OCI-LY1 (cell line): ENCODE data around the gene CIB1.

Experiments used
- H2AFZ ChIP-seq: fragments of 200-600 bp; sonication (generic), shearing (Covaris generic); 2 replicates; pipeline ENCODE4 v1.6.0; 2014; ENCODE audit warnings: antibody characterized with exemption, mild to moderate bottlenecking, low read length
- H3F3A ChIP-seq: fragments of 200-600 bp; sonication (generic), shearing (Covaris generic); 2 replicates; pipeline ENCODE4 v1.6.0; 2014; ENCODE audit warnings: mild to moderate bottlenecking, antibody characterized with exemption, low read length, moderate library complexity; ENCODE audit not compliant: insufficient read depth
- H3K27ac ChIP-seq: fragments of 200-600 bp; sonication (generic); 2 replicates; pipeline ENCODE4 v1.5.1; 2014; ENCODE audit warnings: low read length, mixed run types, mild to moderate bottlenecking, low read depth; ENCODE audit not compliant: poor library complexity, severe bottlenecking
- H3K27me3 ChIP-seq: fragments of 200-600 bp; sonication (generic); 2 replicates; pipeline ENCODE4 v1.6.0; 2014; ENCODE audit warnings: antibody characterized with exemption, mild to moderate bottlenecking, low read length, moderate library complexity; ENCODE audit not compliant: insufficient read depth
- H3K36me3 ChIP-seq: fragments of 200-600 bp; sonication (generic); 2 replicates; pipeline ENCODE4 v1.6.1; 2014; ENCODE audit warnings: mild to moderate bottlenecking, antibody characterized with exemption, low read length, moderate library complexity, mixed read lengths; ENCODE audit not compliant: insufficient read depth
- H3K4me1 ChIP-seq: fragments of 200-600 bp; sonication (generic); 2 replicates; pipeline ENCODE4 v1.5.1; 2014; ENCODE audit warnings: mild to moderate bottlenecking, low read length, moderate library complexity; ENCODE audit not compliant: insufficient read depth, severe bottlenecking
- H3K4me2 ChIP-seq: fragments of 200-600 bp; sonication (generic), shearing (Covaris generic); 2 replicates; pipeline ENCODE4 v1.6.1; 2014; ENCODE audit warnings: low read length
- H3K4me3 ChIP-seq: fragments of 200-600 bp; sonication (generic); 2 replicates; pipeline ENCODE4 v1.5.1; 2014; ENCODE audit warnings: low read length, low read depth, mild to moderate bottlenecking, mixed read lengths; ENCODE audit not compliant: poor library complexity, severe bottlenecking
- H3K79me2 ChIP-seq: fragments of 200-600 bp; shearing (Covaris generic); 2 replicates; pipeline ENCODE4 v1.6.1; 2016; ENCODE audit warnings: mixed run types, low read length, mixed read lengths; ENCODE audit not compliant: insufficient read depth
- H3K9ac ChIP-seq: fragments of 200-600 bp; sonication (generic), shearing (Covaris generic); 2 replicates; pipeline ENCODE4 v1.6.1; 2014; ENCODE audit warnings: mild to moderate bottlenecking, low read length, mixed read lengths
- H3K9me2 ChIP-seq: fragments of 200-600 bp; sonication (generic), shearing (Covaris generic); 2 replicates; pipeline ENCODE4 v1.6.1; 2014; ENCODE audit warnings: low read depth, mild to moderate bottlenecking, low read length, mixed read lengths
- H3K9me3 ChIP-seq: fragments of 200-600 bp; shearing (Covaris generic); 2 replicates; pipeline ENCODE4 v1.6.1; 2014; ENCODE audit warnings: low read length, mixed read lengths
- H4K20me1 ChIP-seq: fragments of 200-600 bp; sonication (generic), shearing (Covaris generic); 2 replicates; pipeline ENCODE4 v1.6.0; 2016; ENCODE audit warnings: mild to moderate bottlenecking, low read length; ENCODE audit not compliant: insufficient read depth
- EZH2 ChIP-seq: fragments of 200-600 bp; sonication (generic), shearing (Covaris generic); IDR thresholded peaks from 2 replicates; pipeline ENCODE4 v1.8.0; 2017; ENCODE audit warnings: borderline replicate concordance, mixed run types, mild to moderate bottlenecking, antibody characterized with exemption, low read length, moderate library complexity, mixed read lengths
- TF ChIP-seq, protein P1 (sequence below): fragments of 200-600 bp; sonication (generic), shearing (Covaris generic); IDR thresholded peaks from 2 replicates; pipeline ENCODE4 v1.5.1; 2017; ENCODE audit warnings: mild to moderate bottlenecking, antibody characterized with exemption, low read length, moderate library complexity, mixed read lengths

CIB1 gene

DNA sequence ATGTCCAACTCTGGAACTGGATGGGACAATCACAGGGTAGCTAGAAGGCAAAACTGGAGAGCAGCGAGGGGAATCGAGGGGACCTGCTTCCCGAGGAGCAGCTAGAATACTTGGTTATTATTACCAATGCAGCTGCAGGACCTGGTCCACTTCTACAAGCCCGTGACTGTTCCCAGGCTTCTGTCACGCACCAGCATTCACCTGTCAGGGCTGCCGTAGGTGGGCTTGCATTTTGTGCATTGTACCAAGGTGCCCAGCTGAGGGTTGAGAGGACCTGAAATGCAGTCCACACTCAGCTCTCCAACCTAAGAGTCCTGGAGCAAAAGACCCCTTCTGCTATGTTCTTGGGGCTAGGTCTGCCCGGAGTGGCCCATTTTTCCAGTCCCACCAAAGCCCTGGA, 30.3 kb downstream of the CIB1 start:
- H3K4me2 ChIP-seq: peak overlapping the region; percentile 90
- H3K79me2 ChIP-seq: no peaks in the 10 kb centered on the region

GRCh38 chr15:90202929-90203328, 30.8 kb downstream of the CIB1 start:
- peak overlapping the region; percentile 77 for H3K4me3 ChIP-seq
- H3K9me3 ChIP-seq: no peaks in the 10 kb centered on the region
- H3K4me1 ChIP-seq: peaks cover 64% of the 10 kb centered on the region
- H3K36me3 ChIP-seq: peaks cover 12% of the 10 kb centered on the region; the same call in 1 of the 2 replicates
- TF ChIP-seq, protein P1, sequence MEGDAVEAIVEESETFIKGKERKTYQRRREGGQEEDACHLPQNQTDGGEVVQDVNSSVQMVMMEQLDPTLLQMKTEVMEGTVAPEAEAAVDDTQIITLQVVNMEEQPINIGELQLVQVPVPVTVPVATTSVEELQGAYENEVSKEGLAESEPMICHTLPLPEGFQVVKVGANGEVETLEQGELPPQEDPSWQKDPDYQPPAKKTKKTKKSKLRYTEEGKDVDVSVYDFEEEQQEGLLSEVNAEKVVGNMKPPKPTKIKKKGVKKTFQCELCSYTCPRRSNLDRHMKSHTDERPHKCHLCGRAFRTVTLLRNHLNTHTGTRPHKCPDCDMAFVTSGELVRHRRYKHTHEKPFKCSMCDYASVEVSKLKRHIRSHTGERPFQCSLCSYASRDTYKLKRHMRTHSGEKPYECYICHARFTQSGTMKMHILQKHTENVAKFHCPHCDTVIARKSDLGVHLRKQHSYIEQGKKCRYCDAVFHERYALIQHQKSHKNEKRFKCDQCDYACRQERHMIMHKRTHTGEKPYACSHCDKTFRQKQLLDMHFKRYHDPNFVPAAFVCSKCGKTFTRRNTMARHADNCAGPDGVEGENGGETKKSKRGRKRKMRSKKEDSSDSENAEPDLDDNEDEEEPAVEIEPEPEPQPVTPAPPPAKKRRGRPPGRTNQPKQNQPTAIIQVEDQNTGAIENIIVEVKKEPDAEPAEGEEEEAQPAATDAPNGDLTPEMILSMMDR: no peak
- TF ChIP-seq EZH2: no peak
- no peaks in the 10 kb centered on the region for H3K27me3 ChIP-seq
- H4K20me1 ChIP-seq: no peaks in the 10 kb centered on the region
- H3K4me2 ChIP-seq: peak overlapping the region; percentile 90
- no peaks in the 10 kb centered on the region for H3K79me2 ChIP-seq
- H2AFZ ChIP-seq: no peak overlapping the region
- H3K9ac ChIP-seq: peak overlapping the region; percentile 72; the same call in 1 of the 2 replicates
- no peaks in the 10 kb centered on the region for H3F3A ChIP-seq
- no peaks in the 10 kb centered on the region for H3K9me2 ChIP-seq
- H3K27ac ChIP-seq: no peak overlapping the region

More for the DNA sequence above, 30.3 kb downstream of the CIB1 start:
- peak overlapping the region; percentile 77 for H3K4me3 ChIP-seq
- no peaks in the 10 kb centered on the region for H3K9me3 ChIP-seq
- no peak overlapping the region for H2AFZ ChIP-seq
- peak overlapping the region; percentile 72; the same call in 1 of the 2 replicates for H3K9ac ChIP-seq
- peaks cover 12% of the 10 kb centered on the region; the same call in 1 of the 2 replicates for H3K36me3 ChIP-seq
- peaks cover 64% of the 10 kb centered on the region for H3K4me1 ChIP-seq
- H3K27ac ChIP-seq: no peak overlapping the region
- TF ChIP-seq, protein P1: no peak
- no peak for TF ChIP-seq EZH2
- H3K9me2 ChIP-seq: no peaks in the 10 kb centered on the region
- no peaks in the 10 kb centered on the region for H3F3A ChIP-seq
- H4K20me1 ChIP-seq: no peaks in the 10 kb centered on the region
- H3K27me3 ChIP-seq: no peaks in the 10 kb centered on the region

DNA sequence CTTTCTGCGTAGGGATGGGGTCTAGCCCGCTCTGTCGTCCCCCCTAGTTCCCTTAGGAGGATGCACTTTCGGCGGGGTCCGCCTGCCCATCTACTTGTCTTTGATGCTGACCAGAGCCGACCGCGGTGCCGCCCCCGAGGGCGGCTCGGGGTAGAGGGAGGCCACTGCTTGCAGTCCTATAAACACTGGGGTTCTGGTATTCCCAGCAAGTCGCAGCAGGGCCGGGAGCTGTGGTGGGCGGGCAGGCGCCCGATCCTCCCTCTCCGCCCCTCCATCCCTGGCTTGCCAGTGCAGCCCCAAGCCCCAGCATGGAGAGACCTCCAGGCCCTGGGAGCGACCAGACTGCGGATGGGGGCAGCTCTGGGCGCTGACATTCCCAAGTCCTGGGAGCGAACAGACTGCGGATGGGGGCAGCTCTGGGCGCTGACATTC, 31.8 kb downstream of the CIB1 start:
- Histone ChIP-seq H4K20me1 (no peaks in the 10 kb centered on the region), H3K9ac (peak overlapping the region; percentile 72), H3F3A (no peaks in the 10 kb centered on the region), H3K4me2 (peak overlapping the region; percentile 90), H3K4me3 (peak overlapping the region; percentile 77), H3K36me3 (peaks cover 5% of the 10 kb centered on the region; the same call in 1 of the 2 replicates), H2AFZ (no peak overlapping the region), H3K79me2 (no peaks in the 10 kb centered on the region), H3K27me3 (no peaks in the 10 kb centered on the region), H3K9me2 (no peaks in the 10 kb centered on the region), H3K4me1 (peaks cover 58% of the 10 kb centered on the region), H3K9me3 (no peaks in the 10 kb centered on the region), H3K27ac (peak overlapping the region; percentile 10)
- no peak for TF ChIP-seq EZH2
- TF ChIP-seq, protein P1: no peak
